Naive B cell (primary cell): ENCODE results near the gene FGF12. TPM values are rescaled to one million over a fixed set of nuclear protein-coding genes. Genes with fewer than 3 reads are reported as not detected.

Experiments used
- ATAC-seq, 2 donors: fragments of 150-1000 bp; cut with Tn5 transposase; 2 replicates each; pipeline ENCODE4 v1.10.0; 2021; ENCODE audit warnings: low read depth in 2 of 2, mild to moderate bottlenecking in 2 of 2, moderate library complexity in 2 of 2
- DNase-seq: peaks from one replicate; pipeline ENCODE4 v3.0.0; 2022
- H3K27ac Mint-ChIP-seq, 6 donors: one replicate each; pipeline ENCODE4 v1.8.0; 2020 to 2022; ENCODE audit warnings: mild to moderate bottlenecking in 6 of 6, mixed read lengths in 6 of 6, moderate library complexity in 5 of 6, inconsistent platforms in 2 of 6
- H3K27me3 Mint-ChIP-seq, 3 donors: one replicate each; pipeline ENCODE4 v1.8.0; 2021 to 2022; ENCODE audit warnings: mixed read lengths in 3 of 3, mild to moderate bottlenecking in 1 of 3
- H3K36me3 Mint-ChIP-seq, 2 donors: one replicate each; pipeline ENCODE4 v1.8.0; 2020 to 2022; ENCODE audit warnings: mixed read lengths in 2 of 2, inconsistent platforms in 1 of 2, mild to moderate bottlenecking in 1 of 2
- H3K4me1 Mint-ChIP-seq, 3 donors: one replicate each; pipeline ENCODE4 v1.8.0; 2020 to 2022; ENCODE audit warnings: mixed read lengths in 3 of 3, inconsistent platforms in 1 of 3, mild to moderate bottlenecking in 1 of 3, moderate library complexity in 1 of 3
- H3K4me3 Mint-ChIP-seq, 8 donors: one replicate each; pipeline ENCODE4 v1.8.0; 2020 to 2022; ENCODE audit warnings: mild to moderate bottlenecking in 8 of 8, mixed read lengths in 8 of 8, moderate library complexity in 8 of 8, inconsistent platforms in 2 of 8
- H3K9me3 Mint-ChIP-seq, 7 donors: one replicate each; pipeline ENCODE4 v1.8.0; 2020 to 2022; ENCODE audit warnings: mixed read lengths in 7 of 7, mild to moderate bottlenecking in 5 of 7, inconsistent platforms in 2 of 7, moderate library complexity in 1 of 7
- polyA plus RNA-seq, 6 donors: library from polyadenylated mRNA; unstranded; fragments of 300-500 nt; fragmentation: Illumina TruSeq; gene quantifications; one replicate each; pipeline ENCODE4 v1.2.3, GENCODE V29; 2021; ENCODE audit warnings: low read depth in 6 of 6

Gene FGF12
- polyA plus RNA-seq, 6 donors from 2014 or later: not detected

GRCh38 chr3:192351441-192351840 is 375.9 kb downstream of the FGF12 start:
- Mint-ChIP-seq H3K36me3 (no peaks in the 10 kb centered on the region), H3K9me3 (no peaks in the 10 kb centered on the region), H3K27ac (no peak overlapping the region), H3K27me3 (peaks cover 0 to 6% (median 0%) of the 10 kb centered on the region in 3 donors), H3K4me3 (no peak overlapping the region), H3K4me1 (no peaks in the 10 kb centered on the region)
- no peak for DNase-seq
- ATAC-seq: no peak

GRCh38 chr3:192340031-192340430 is 387.3 kb downstream of the FGF12 start:
- Mint-ChIP-seq H3K9me3 (peaks cover 0 to 2% (median 0%) of the 10 kb centered on the region in 7 donors), H3K4me3 (no peak overlapping the region), H3K27ac (no peak overlapping the region), H3K36me3 (no peaks in the 10 kb centered on the region), H3K27me3 (no peaks in the 10 kb centered on the region), H3K4me1 (no peaks in the 10 kb centered on the region)
- DNase-seq (no peak), ATAC-seq (no peak)

- DNase-seq (no peak), ATAC-seq (no peak)
- Mint-ChIP-seq H3K9me3 (peaks cover 0 to 2% (median 0%) of the 10 kb centered on the region in 7 donors), H3K27ac (no peak overlapping the region), H3K36me3 (no peaks in the 10 kb centered on the region), H3K27me3 (no peaks in the 10 kb centered on the region), H3K4me3 (no peak overlapping the region), H3K4me1 (no peaks in the 10 kb centered on the region)
These were observed 388.1 kb downstream of the FGF12 start for GRCh38 chr3:192339214-192339613.

GRCh38 chr3:192336286-192336685 is 391.1 kb downstream of the FGF12 start:
- Mint-ChIP-seq H3K9me3 (peaks cover 0 to 2% (median 0%) of the 10 kb centered on the region in 7 donors), H3K27ac (no peak overlapping the region), H3K4me3 (no peak overlapping the region), H3K27me3 (no peaks in the 10 kb centered on the region), H3K36me3 (no peaks in the 10 kb centered on the region), H3K4me1 (peaks cover 0 to 7% (median 5%) of the 10 kb centered on the region in 3 donors)
- DNase-seq: no peak
- no peak for ATAC-seq

GRCh38 chr3:192332386-192333291 is 394.7 kb downstream of the FGF12 start:
- no peak for ATAC-seq
- H3K27ac Mint-ChIP-seq: peak overlapping the region in 2 of 6 donors; percentile 33 to 64
- no peaks in the 10 kb centered on the region for H3K9me3 Mint-ChIP-seq
- no peak for DNase-seq
- H3K4me1 Mint-ChIP-seq: peaks cover 0 to 7% (median 5%) of the 10 kb centered on the region in 3 donors
- no peaks in the 10 kb centered on the region for H3K27me3 Mint-ChIP-seq
- no peaks in the 10 kb centered on the region for H3K36me3 Mint-ChIP-seq
- peak overlapping the region in 3 of 8 donors; percentile 39 to 58 (median 58) for H3K4me3 Mint-ChIP-seq

GRCh38 chr3:192331749-192332385 is 395.5 kb downstream of the FGF12 start:
- Mint-ChIP-seq H3K4me3 (peak overlapping the region in 5 of 8 donors; percentile 11 to 60 (median 40)), H3K27me3 (no peaks in the 10 kb centered on the region), H3K9me3 (no peaks in the 10 kb centered on the region), H3K36me3 (no peaks in the 10 kb centered on the region), H3K27ac (no peak overlapping the region), H3K4me1 (peaks cover 0 to 7% (median 5%) of the 10 kb centered on the region in 3 donors)
- ATAC-seq (no peak), DNase-seq (no peak)

- DNase-seq: no peak
These were observed 400.7 kb downstream of the FGF12 start for GRCh38 chr3:192326656-192327055.

GRCh38 chr3:192317564-192317963 is 409.8 kb downstream of the FGF12 start:
- Mint-ChIP-seq H3K36me3 (no peaks in the 10 kb centered on the region), H3K9me3 (peaks cover 0 to 10% (median 0%) of the 10 kb centered on the region in 7 donors), H3K4me1 (no peaks in the 10 kb centered on the region), H3K27ac (no peak overlapping the region), H3K27me3 (peaks cover 0 to 12% (median 0%) of the 10 kb centered on the region in 3 donors), H3K4me3 (no peak overlapping the region)
- DNase-seq: no peak
- ATAC-seq: no peak

More at GRCh38 chr3:192326656-192327055, 400.7 kb downstream of the FGF12 start:
- H3K9me3 Mint-ChIP-seq: peaks cover 0 to 12% (median 0%) of the 10 kb centered on the region in 7 donors
- H3K4me3 Mint-ChIP-seq: no peak overlapping the region
- ATAC-seq: no peak
- no peaks in the 10 kb centered on the region for H3K36me3 Mint-ChIP-seq
- H3K27ac Mint-ChIP-seq: no peak overlapping the region
- peaks cover 0 to 2% (median 0%) of the 10 kb centered on the region in 3 donors for H3K4me1 Mint-ChIP-seq
- H3K27me3 Mint-ChIP-seq: no peaks in the 10 kb centered on the region

GRCh38 chr3:192313605-192314004 is 413.7 kb downstream of the FGF12 start:
- Mint-ChIP-seq H3K9me3 (peaks cover 0 to 8% (median 0%) of the 10 kb centered on the region in 7 donors), H3K4me3 (no peak overlapping the region), H3K27me3 (peaks cover 0 to 12% (median 0%) of the 10 kb centered on the region in 3 donors), H3K36me3 (no peaks in the 10 kb centered on the region), H3K4me1 (no peaks in the 10 kb centered on the region), H3K27ac (no peak overlapping the region)
- DNase-seq: no peak
- ATAC-seq: no peak

- DNase-seq (no peak), ATAC-seq (no peak)
- Mint-ChIP-seq H3K36me3 (no peaks in the 10 kb centered on the region), H3K4me3 (no peak overlapping the region), H3K27me3 (no peaks in the 10 kb centered on the region), H3K4me1 (no peaks in the 10 kb centered on the region), H3K9me3 (peaks cover 0 to 1% (median 0%) of the 10 kb centered on the region in 7 donors), H3K27ac (no peak overlapping the region)
These were observed 419.7 kb downstream of the FGF12 start for GRCh38 chr3:192307631-192308030.

GRCh38 chr3:192303235-192303634 is 424.1 kb downstream of the FGF12 start:
- peaks cover 0 to 3% (median 0%) of the 10 kb centered on the region in 7 donors for H3K9me3 Mint-ChIP-seq
- no peak overlapping the region for H3K27ac Mint-ChIP-seq
- H3K36me3 Mint-ChIP-seq: no peaks in the 10 kb centered on the region
- ATAC-seq (no peak), DNase-seq (no peak)
- H3K4me1 Mint-ChIP-seq: no peaks in the 10 kb centered on the region
- H3K4me3 Mint-ChIP-seq: no peak overlapping the region
- H3K27me3 Mint-ChIP-seq: no peaks in the 10 kb centered on the region

- Mint-ChIP-seq H3K4me3 (no peak overlapping the region), H3K27ac (no peak overlapping the region), H3K36me3 (no peaks in the 10 kb centered on the region), H3K27me3 (no peaks in the 10 kb centered on the region), H3K9me3 (peaks cover 0 to 5% (median 0%) of the 10 kb centered on the region in 7 donors), H3K4me1 (no peaks in the 10 kb centered on the region)
- ATAC-seq: no peak
- no peak for DNase-seq
These were observed 424.6 kb downstream of the FGF12 start for GRCh38 chr3:192302721-192303120.

GRCh38 chr3:192299921-192300320 is 427.4 kb downstream of the FGF12 start:
- Mint-ChIP-seq H3K9me3 (peaks cover 0 to 5% (median 0%) of the 10 kb centered on the region in 7 donors), H3K27me3 (no peaks in the 10 kb centered on the region), H3K4me1 (no peaks in the 10 kb centered on the region), H3K36me3 (no peaks in the 10 kb centered on the region), H3K4me3 (no peak overlapping the region), H3K27ac (no peak overlapping the region)
- no peak for ATAC-seq
- no peak for DNase-seq

- no peak for DNase-seq
- H3K27ac Mint-ChIP-seq: no peak overlapping the region
- peaks cover 0 to 11% (median 0%) of the 10 kb centered on the region in 7 donors for H3K9me3 Mint-ChIP-seq
- no peaks in the 10 kb centered on the region for H3K36me3 Mint-ChIP-seq
- no peaks in the 10 kb centered on the region for H3K4me1 Mint-ChIP-seq
- no peaks in the 10 kb centered on the region for H3K27me3 Mint-ChIP-seq
- H3K4me3 Mint-ChIP-seq: no peak overlapping the region
- no peak for ATAC-seq
These were observed 430.5 kb downstream of the FGF12 start for GRCh38 chr3:192296845-192297244.
